ENCODE results near the gene SLC7A11.

The SLC7A11 gene

DNA sequence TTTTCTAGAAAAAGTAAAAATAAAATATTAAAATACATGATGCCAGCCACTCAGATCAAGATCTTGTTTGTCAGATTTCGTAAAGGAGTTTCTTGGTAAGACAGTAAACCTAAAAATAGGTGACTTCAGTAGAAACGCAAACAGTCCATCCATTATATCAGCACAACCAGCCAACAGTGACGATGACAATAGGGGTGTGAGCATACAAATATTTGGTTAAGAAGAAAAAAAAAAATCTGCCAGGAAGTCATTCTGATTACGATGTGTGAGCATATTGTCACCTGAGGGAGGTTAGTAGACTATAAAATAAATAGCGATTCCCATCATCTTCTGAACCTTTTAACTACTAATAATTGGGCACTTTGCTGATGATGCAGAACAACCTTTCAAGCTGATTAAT, 37.6 kb downstream of the SLC7A11 start:
- no peak for DNase-seq

DNA sequence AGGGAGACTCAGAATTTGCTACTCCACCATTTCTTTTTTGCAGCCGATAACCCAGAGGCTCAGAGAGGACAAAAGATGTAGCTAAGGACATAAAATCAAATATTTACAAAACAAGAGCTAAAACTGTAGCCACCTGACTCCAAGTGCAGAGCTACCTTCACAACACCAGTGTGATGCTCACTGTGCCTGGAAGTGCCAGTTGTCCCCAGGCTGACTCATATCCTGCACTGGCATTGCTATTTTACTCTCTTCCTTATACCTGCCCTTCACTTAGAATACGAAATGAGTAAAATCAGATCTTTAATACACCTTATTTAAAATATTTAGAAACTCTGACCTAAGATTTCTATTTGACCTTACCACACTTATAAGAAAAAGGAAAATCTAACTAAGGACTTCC, 39.5 kb downstream of the SLC7A11 start:
- DNase-seq = no peak

DNA sequence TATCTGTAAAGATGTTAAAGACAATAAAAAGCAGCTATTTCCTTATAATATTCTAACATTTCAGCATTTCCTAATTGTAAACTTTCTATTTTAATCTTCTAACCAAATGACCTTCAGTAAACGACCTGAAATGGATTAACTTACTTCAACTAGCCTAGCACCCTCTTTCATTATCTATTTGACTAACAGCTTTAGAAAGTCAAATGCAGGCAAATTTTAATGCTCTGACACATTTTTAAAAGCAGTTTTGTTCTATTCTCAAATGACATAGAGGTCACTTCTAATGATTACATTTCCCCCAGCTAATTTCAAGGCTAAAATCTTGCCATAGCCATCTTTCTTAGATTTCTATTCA, 41.9 kb downstream of the SLC7A11 start:
- no peak for DNase-seq

DNA sequence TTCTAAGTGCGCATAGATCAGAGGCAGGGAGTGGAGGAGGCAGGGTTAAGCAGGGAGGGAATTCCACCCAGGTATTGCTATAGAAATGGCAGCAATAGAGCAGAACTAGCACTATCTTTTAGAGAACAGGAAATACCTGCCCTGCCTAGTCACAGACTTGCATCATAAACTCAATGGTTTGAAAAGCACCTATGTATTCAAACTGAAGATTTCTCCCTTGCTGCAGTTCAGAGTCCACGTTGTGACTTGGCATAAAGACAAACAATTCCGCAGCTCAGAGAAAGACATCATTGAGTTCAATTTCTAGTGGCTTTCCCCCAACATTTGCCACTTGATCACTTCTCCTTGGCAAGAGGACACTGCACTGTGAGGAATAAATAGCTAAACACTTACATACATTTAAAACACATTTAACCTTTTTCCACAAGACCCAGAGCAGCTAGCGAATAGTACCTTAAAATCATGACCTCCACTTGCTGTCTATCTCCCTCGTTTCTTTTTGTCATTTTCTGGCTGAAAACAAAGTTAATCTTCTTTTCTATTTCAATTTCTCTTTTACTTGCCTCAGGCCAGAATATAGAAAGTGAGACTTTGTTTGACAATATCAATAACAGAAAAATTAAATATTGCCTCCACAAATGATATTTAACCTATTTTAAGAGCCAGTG, 42.4 kb downstream of the SLC7A11 start:
- no peak for DNase-seq

DNA sequence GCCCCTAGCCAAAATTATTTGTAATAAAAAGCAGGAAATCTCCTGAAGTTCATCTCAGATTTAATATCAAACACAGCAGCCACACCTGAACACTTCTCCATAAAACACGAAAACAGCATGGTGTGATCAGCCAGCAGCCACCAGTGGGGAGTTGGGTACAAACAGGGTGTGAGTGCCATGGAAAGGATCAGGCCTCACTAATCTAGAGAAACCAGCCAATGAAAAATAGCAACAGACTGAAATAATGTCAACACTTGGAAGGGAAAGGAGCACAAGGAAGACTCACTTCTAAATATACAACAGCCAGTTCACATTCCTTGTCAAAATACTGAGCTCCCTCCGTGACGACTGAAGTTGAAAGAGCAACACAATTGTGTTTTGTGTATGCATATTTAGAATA, 46.0 kb downstream of the SLC7A11 start:
- no peak for DNase-seq

DNA sequence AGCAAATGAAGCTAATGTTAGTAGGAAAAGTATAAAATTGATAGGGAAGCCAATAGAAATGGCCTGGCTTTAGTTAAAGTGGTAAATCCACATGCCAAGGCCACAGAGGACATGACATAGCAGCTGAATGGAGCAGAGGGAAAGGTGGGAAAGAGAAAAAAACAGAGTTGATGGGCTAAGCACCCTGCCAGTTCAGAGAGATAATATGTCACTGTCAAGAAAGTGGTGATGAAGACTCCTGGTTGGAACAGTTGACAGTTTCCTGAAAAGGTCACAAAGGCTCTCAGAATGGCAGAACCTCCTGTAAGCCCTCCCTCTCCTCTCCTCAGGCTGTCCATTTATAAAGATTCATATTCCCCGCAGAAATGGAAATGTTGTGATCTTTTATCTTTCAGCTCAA, 48.2 kb downstream of the SLC7A11 start:
- no peak for DNase-seq

DNA sequence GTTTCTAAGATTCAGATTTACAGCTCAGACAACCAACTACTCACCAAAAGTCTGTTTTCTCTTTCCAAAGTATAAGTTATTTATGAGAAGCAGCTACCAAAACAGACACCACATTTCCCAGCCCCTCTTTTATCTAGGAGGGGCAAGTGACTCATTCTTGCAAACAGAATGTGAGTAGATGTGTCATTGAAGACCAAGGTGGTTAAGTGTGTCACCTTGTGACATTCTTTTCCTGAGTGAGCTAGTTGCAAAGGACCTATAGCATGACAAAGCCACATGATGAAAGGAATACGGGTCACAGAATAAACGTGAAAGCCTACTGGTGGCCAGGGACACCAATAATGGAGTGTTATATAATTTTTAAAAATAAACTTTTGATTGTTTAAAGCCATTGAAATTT, 50.0 kb downstream of the SLC7A11 start:
- no peak for DNase-seq

DNA sequence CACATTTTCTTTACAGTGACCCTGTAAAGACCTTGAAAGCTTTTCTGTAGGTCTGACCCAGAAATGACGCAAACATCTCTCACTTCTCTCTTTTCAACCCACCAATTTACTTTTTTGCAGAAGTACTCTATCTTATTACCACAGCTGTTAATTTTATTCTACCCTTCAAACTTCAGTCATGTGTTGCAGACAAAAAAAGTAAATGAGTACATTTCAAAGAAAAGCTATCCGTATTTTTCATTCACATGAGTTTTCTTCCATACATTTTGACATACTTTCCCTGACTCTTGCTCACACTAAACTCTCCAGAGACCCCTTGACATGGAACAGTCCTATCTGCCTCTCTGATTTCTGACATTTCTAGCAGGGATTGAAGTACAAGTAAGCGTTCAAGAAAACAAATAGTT, 51.7 kb downstream of the SLC7A11 start:
- DNase-seq = peak; percentile 86 to 88

DNA sequence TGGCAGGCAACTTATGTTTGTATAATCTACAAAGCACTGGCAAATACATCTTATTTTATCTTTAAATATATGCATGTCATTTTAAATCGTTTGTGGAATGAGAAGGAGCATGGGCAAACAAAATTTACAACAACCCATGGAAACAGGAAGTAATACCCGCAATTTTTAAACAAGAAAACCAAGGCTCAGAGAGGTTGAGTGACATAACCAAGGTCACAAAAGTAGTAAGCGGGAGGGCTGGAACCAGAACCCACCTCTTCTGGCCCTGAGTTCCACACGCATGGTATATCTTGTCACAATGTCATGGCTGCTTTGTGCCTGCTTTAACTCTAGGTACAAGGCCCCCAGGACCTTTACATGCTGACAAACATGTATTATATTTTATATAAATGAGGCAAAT, 52.9 kb downstream of the SLC7A11 start:
- DNase-seq = no peak

DNA sequence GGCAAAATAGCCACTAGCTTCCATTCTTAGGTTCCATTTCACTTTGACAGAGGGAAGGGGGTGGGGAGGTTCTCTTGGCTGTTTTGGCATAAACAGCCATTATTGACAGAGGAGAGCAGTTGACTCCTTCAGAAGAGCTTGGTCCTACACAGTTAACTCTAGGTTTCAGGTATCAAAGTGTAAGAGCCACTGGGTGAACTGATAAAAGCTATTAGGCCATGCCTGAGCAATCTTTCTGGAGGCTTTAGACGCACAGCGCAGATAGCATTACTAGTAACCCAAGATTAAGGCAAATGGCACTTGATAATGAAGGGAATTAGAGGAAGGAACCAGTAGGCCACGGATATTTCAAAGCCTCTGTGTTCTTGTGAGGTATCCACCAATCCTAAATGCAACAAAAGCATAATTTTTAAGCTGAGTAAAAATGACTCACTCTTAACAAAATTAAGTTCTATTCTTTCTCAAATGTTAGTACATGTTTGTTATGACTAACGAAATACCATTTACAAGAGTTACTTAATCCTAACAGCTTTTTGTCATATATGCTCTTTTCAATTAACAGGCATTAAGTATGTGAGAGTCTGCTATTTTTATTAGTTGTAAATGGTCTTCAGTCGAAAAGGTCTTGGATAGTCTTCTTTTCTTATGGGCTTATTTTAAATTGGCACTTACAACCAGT, 53.6 kb downstream of the SLC7A11 start:
- no peak for DNase-seq

DNA sequence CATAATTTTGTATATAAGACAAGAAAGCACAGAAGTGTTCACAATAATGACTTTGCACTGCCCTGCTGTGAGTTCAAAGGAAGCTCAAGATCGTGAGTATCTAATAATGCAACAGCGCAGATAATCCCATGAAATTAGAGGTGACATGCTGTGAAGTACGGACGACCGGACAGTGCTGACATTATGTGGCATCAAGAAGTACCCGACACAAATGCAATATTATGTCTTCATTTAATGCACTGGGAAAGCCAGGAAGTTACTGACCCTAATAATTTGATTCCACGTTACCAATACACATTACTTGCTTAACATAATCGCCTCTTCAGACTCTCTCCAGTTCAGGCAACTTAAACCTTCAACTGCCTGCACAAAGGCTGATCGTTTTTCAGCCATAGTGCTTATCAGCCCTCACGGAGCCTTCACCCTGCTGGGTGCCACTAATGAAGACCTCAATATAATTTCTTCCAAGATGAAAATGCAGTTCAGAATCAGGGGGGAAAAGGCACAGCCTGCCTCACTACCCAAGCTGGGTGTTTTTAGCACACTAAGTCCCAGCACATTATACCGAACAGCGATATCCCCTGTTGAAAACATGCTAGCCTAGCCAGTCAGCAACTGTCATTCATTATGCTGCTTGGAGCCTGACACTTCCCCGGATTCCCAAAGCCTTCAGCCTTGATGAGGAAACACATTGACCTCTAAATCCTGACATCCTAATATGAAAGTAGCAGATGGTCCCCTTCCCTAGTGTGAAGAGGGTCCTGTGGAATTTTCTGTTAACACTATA, 56.1 kb downstream of the SLC7A11 start:
- no peak for DNase-seq

DNA sequence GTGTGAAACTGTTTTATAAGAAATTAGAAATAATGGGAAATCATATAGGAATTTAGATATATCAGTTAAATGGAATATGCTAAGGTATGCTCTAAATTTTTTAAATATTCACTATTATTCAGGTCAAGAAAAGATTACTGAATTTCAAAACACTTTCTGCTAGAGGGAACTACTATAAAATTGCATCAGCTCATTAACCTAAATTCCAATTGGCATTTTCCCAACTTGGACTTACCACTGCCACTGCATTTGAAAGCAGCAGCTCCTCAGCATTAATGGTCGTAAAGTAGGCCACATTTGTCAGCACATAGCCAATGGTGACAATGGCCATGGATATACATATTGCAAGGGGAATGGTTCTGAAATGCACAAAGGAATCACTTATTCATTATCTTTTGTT, 57.3 kb downstream of the SLC7A11 start:
- peak in 1 of 2 experiments; percentile 12 for DNase-seq

DNA sequence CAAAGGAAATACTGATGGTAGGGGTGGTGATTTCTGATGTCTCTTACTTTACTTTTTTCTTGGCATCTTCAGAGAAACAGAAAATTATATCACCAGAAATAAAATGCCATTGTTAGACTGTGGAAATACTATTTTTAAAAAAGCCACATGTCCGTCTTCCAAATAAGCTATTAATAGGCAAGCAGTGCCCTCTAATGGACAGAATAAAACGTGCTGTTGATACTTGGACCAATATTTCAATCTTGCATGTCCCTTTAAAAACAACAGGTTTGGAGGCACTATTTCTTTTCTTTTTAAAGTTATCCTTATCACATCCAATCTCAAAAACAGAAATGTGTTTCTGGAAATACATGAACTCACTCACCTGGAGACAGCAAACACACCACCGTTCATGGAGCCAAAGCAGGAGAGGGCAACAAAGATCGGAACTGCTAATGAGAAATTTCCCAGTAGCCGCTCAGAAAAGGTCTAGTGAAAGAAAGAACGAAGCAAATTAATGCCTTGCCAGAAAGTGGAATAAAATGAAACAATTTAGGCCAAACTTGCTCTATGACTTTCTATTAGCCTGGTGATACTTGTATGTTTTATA, 59.2 kb downstream of the SLC7A11 start:
- peak; percentile 47 to 60 for DNase-seq

DNA sequence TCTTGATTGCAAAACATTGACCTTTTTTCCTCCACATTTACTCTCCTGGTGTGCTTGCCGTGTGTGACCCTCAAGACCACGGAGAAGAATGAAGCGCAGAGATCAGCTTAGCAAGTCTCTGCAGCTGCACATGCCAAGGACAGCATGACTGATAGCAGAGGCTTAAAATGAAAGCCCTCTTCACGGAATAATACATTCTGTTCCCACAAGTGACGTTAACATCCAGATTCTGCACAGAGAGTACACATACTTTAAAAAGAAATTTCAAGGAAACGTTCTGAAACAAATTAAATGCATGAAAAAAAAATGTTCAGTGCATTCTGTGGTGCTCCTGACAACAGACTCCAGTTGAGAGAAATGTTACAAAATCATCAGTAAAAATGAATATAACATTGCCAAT, 60.9 kb downstream of the SLC7A11 start:
- no peak for DNase-seq

DNA sequence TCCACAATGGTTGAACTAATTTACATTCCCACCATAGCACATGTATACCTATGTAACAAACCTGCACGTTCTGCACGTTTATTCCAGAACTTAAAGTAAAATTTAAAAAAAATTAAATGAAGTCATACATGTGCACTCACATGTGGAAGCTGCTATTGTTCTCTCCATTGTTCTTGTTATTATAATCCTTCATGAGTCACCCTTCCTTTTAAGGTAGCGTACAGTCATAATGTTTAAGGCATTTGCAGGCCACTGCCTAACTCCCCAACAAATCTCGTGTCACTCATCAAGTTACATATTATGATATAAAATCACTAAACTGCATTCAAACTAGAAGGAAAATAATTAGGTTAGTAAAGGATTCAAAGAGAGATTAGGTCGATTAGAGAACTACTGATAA, 63.6 kb downstream of the SLC7A11 start:
- DNase-seq = no peak

DNA sequence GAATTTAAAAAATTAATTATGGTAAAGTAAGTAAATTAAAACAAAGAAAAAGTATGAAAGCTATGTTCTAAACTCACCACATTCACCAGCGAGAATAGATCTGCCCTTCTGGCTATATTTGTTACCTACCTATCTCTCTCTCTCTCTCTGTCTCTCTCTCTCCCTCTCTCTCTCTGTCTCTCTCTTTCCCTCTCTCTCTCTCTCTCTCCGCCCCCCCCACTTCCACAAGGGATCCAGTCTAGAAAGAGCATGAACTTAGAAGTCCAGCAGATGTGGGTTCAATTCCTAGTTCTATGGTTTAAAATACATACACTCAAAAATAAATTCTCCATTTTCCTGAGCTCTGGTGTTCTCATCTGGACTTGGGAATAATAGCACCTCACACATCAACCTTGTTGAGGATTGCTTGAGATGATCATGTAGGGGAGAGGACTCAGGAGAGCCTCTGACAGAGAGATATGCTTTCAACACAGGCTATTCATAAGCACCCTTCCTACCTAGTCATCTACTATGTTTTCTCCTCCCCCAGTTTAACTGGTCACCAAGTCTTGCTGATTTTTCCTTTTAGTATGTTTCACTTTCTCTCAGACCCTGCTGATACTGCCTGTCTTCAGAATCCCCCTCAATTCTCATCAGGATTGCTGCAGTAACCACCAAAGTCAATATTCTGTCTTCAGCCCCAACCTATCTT, 64.7 kb downstream of the SLC7A11 start:
- DNase-seq = no peak

DNA sequence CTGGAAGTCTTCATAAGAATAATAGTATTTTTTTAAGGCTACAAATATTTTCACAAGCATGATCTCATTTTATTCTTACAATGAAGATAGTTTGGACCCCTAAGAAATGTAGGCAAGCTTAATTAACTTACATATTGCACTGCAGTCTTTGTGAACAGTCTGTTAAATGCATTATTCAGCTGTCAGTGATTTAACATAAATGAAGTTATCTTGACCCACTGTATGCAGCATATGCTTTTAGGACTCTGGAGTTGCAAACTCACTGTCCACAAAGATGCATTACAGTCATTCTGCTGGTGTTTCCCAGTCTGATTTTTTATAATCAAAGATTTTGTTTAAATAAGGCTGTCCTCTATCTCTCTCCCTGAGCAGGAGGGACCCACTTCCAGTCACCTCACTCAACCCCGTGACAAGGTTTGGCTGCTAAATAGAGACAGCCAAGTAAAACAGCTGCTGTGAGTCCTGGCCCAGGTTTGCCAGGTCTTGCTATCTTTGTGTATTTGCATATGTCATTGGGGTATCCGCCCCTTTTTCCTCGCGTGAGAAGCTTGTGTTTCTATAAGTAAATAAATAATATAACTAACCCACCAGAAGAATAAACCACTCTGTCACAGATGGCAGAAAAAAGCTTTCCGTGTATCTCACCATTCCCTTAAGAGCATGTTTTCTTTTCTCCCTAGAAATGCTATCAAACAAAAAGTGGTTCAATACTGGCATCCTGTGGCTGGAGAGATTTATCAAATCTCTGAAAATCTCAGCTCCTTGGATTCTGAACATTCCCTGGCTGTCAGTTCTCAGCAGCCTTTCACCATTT, 67.0 kb downstream of the SLC7A11 start:
- no peak for DNase-seq

DNA sequence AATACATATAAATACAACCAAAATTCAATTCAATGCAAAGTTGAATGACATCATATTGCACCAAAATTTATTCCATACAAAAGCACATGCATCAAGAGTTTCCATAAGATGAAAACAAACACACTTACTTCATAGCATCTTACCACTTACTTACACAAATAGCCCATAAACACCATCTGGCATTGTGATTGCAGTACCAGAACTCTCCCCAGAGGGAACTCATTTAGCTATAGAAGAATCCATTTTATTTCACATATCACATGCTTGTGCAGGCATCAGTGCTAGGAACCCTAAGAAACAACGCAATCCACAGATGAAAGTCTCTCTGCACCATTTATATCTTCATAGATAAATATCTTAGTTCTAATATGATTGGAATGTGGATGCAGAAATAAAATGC, 77.9 kb downstream of the SLC7A11 start:
- DNase-seq = no peak

DNA sequence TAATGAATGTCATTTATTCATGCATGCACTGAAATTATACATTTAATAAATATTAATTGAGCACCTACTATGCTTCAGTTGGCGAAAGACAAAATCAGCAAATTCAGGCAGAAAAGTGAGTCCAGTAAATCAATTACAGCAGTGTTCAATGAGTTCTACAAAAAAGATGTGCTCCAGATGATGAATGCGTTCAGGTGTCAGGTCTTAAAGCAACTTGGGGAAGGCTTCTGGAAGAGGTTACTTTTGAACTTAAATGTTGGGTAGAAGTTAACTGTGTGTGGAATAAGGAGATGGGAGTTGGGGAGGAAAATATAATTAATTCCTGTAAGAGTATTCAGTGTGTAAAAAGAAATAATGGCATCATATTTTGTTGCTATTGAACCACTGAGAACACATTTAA, 79.0 kb downstream of the SLC7A11 start:
- no peak for DNase-seq

DNA sequence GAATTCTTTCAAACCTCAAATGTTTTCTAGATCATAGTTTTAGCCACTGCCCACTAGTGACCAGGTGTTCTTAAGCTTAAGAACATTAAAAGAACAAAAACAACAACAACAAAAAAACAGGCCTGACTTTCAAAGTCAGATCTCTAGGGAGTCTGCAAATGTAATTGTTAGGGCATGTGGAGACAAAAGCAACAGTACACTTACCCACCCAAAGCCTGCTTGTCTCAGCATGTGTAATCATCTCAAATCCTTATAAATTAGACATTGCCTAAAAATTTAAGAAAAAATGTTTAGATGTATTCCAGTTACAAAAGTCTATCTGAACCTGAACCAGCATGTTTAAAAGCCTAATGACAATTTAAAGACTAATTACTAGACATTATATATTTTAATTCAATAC, 79.9 kb downstream of the SLC7A11 start:
- no peak for DNase-seq

DNA sequence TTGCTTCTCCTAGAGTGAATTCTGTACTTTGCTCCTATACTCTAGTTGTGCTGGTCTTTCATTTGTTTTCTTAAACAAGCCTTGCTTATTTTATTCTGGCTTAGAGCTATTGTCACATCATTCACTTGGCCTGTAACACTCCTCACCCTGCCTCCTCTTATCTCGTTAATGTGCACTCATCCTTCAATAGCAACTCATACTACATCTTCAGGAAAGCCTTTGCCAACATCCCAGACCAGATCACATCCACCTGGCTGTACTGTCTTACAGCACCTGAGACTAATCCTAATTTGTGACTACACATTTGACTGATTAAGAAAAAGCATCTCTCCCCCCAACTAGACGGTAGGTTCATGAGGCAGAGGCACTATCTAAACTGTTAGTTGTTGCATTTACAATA, 80.8 kb downstream of the SLC7A11 start:
- DNase-seq = no peak

DNA sequence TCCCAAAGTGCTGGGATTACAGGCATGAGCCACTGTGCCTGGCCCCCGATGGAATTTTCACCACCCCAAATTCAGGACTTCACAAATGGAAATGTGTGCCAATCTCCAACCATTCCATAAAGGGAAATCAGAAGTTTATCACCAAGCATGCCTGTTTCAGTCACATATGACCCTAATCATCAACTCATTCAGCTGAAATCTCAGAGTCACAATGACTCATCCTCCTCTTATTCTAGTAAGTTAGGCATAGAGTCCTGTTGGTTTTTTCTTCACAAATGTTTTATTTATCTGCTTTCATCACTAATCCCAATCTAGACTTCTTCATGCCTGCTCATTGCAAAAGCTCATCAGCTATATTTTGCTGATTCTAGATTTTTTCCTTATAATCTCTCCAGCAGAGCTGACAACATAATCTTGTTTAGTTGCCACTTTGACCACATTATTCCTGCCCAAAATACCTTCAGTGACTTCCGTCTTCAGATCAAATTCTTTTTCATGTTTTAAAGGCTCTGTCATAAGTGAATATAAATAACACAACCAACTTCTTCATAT, 83.3 kb downstream of the SLC7A11 start:
- DNase-seq = no peak

Data from AML-193 (cell line).